Measurements from ENCODE around the gene SAPCD2. TPM values are rescaled to one million over a fixed set of nuclear protein-coding genes. Genes with fewer than 3 reads are reported as not detected.
A peak's percentile ranks its signal among the peaks of the same experiment; 100 is the strongest.

The SAPCD2 gene
- total RNA-seq, 2 donors from 2014 or later: 19.2 to 57.8 TPM

- Histone ChIP-seq H3K27me3 (no peaks in the 10 kb centered on the region), H3K36me3 (no peaks in the 10 kb centered on the region), H3K4me3 (no peak overlapping the region), H3K4me1 (no peaks in the 10 kb centered on the region), H3K27ac (no peak overlapping the region), H3K9me3 (no peaks in the 10 kb centered on the region), H3K9ac (ENCODE audit: low read depth in 2 of 2, low read length in 2 of 2) (no peak overlapping the region)
- DNase-seq: no peak
- TF ChIP-seq CTCF (IDR thresholded peaks at IDR 0.05): no peak
- intact Hi-C loops (cut with DNase I): no loop called here
These were observed 35.7 kb upstream of the SAPCD2 start for GRCh38 chr9:137105814-137106661.

GRCh38 chr9:137103206-137103999, 33.0 kb upstream of the SAPCD2 start:
- DNase-seq: no peak
- intact Hi-C loops (cut with DNase I): no loop called here
- no peaks in the 10 kb centered on the region for H3K4me1 ChIP-seq
- no peak for TF ChIP-seq CTCF (IDR thresholded peaks at IDR 0.05)
- no peaks in the 10 kb centered on the region for H3K27me3 ChIP-seq
- no peaks in the 10 kb centered on the region for H3K9me3 ChIP-seq
- no peaks in the 10 kb centered on the region for H3K36me3 ChIP-seq
- H3K27ac ChIP-seq: no peak overlapping the region
- H3K4me3 ChIP-seq: no peak overlapping the region
- H3K9ac ChIP-seq (ENCODE audit: low read depth in 2 of 2, low read length in 2 of 2): no peak overlapping the region

- Histone ChIP-seq H3K36me3 (no peaks in the 10 kb centered on the region), H3K27ac (no peak overlapping the region), H3K9me3 (no peaks in the 10 kb centered on the region), H3K4me3 (no peak overlapping the region), H3K9ac (ENCODE audit: low read depth in 2 of 2, low read length in 2 of 2) (no peak overlapping the region), H3K4me1 (no peaks in the 10 kb centered on the region), H3K27me3 (no peaks in the 10 kb centered on the region)
- no peak for DNase-seq
- intact Hi-C loops (cut with DNase I): no loop called here
- TF ChIP-seq CTCF (IDR thresholded peaks at IDR 0.05): no peak
These were observed 28.9 kb upstream of the SAPCD2 start for GRCh38 chr9:137099231-137099630.

GRCh38 chr9:137097761-137098462, 27.6 kb upstream of the SAPCD2 start:
- Histone ChIP-seq H3K36me3 (no peaks in the 10 kb centered on the region), H3K9me3 (no peaks in the 10 kb centered on the region), H3K27me3 (no peaks in the 10 kb centered on the region), H3K27ac (no peak overlapping the region), H3K9ac (ENCODE audit: low read depth in 2 of 2, low read length in 2 of 2) (no peak overlapping the region), H3K4me1 (no peaks in the 10 kb centered on the region), H3K4me3 (no peak overlapping the region)
- TF ChIP-seq CTCF (IDR thresholded peaks at IDR 0.05): no peak
- no peak for DNase-seq
- intact Hi-C loops (cut with DNase I): no loop called here

GRCh38 chr9:137096785-137097546, 26.6 kb upstream of the SAPCD2 start:
- Histone ChIP-seq H3K4me3 (no peak overlapping the region), H3K9ac (ENCODE audit: low read depth in 2 of 2, low read length in 2 of 2) (peak overlapping the region in 1 of 2 donors; percentile 2), H3K27ac (no peak overlapping the region), H3K36me3 (no peaks in the 10 kb centered on the region), H3K9me3 (no peaks in the 10 kb centered on the region), H3K4me1 (no peaks in the 10 kb centered on the region), H3K27me3 (no peaks in the 10 kb centered on the region)
- TF ChIP-seq CTCF (IDR thresholded peaks at IDR 0.05): no peak
- DNase-seq: no peak
- intact Hi-C loops (cut with DNase I): no loop called here

Measured in colonic mucosa (tissue), 4 donors.